GM04504 (cell line): ENCODE data around the gene AP5Z1.
A peak's percentile ranks its signal among the peaks of the same experiment; 100 is the strongest.

Experiments used
- DNase-seq: peaks from one replicate; pipeline ENCODE4 v3.0.0-alpha.2; 2012; ENCODE audit warnings: low read depth

AP5Z1 gene

GRCh38 chr7:4820967-4821471 lies 45.6 kb downstream of the AP5Z1 start:
- no peak for DNase-seq

DNA sequence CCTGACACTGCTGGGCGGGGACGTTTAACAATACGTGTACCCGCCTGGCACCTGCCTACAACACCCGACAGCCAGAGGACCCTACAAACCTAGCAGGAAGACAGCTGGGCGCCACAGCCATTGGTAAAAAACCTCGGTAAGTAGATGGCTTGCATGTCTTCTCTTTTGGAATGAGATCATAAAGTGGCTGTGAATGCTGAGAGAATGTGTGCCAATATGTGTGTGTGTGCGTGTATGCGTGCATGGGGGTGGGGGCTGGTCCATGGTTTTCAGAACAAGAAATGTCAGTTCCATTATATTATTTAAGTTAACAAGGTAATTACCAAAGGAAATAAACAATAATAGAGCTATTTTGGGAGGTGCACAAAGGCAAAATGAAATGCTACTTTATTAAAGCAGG lies 47.3 kb downstream of the AP5Z1 start:
- DNase-seq = no peak

- DNase-seq = no peak
Measured at GRCh38 chr7:4823441-4824119, 48.2 kb downstream of the AP5Z1 start.

GRCh38 chr7:4824120-4824775 lies 48.8 kb downstream of the AP5Z1 start:
- DNase-seq = no peak

DNA sequence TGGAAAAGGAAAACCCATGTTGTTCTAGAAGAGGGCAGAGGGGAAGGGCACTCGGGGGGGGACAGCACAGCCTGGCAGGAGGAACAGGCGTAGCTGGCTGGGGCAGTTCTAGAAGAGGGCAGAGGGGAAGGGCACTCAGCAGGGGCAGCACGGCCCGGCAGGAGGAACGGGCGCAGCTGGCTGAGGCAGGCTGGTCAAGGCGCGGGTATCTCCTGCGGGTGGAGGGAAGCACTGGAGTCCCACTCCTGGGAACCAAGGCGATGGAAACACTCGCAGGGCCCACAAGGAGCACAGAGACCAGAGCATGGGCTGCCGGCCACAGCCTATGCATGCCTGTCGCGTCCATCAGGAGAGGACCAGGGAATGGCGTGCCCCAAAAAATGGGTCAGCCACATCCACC lies 49.7 kb downstream of the AP5Z1 start:
- no peak for DNase-seq

DNA sequence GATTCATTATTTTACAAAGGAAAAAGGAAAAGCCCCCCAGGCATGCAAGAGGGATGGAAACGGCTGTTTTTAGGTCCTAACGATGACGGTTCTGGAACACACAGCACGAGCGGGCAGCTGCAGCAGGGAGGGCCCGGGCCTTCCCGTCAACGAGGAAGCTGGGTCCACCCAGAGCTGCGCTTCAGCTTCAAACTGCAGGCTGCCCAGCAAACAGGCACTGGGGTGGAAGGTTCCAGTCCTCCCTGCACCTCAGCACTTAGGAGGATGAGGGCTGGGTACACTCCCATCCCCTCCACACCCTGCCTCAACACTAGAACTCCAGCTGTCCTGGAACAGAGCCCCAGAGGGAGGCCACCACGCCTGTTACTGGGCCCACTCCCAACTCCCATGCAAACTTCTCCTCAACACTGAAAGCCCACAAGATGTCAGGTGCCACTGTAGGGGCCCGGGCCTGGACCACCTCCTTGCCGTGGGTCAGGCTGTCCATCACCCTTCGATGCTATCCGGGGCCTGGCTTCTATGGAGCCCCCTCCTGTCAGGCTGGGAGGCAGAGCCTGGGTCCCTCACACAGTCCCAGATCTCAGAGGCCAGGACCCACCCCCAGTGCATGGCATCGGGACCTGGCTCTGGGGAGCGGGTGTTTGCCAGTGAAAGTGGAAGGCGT lies 53.4 kb downstream of the AP5Z1 start:
- no peak for DNase-seq

DNA sequence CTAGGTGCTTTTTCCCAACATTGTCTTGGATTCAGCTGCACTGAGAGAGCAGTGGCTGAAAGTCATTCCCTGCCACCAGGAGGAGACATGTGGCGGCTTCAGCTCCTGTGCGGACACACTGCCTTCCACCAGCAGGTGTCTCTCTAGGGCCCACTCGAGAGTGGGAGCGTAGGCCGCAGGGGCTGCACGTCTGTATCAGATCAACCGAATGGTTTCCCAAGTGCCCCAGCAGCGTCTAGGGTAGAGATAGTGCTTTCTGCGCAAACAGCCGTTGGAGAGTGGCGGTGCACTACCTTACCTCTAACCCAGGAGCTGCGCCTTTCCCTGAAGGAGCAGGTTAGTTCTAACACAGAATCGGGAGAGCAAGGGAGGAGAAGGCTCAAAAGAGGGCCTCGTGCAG lies 54.8 kb downstream of the AP5Z1 start:
- peak; percentile 22 for DNase-seq

GRCh38 chr7:4831723-4832495 lies 56.5 kb downstream of the AP5Z1 start:
- no peak for DNase-seq

DNA sequence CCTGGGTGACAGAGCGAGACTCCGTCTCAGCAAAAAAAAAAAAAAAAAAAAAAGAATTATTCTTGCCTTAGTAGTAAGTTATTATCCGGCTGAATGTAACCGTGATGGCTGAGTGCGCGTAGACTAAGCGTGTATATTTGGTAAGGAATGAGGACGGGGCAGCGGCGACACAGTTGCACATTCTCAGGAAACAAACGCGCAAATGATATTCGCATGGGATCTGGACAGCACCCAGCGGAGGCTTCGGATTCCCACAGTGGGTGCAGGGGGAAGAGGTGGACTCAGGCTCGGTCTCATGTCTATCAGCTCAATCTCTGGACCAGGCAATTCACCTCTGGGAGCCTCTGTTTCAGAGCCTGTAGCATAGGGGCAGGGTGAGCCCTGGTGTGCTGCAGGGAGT lies 57.3 kb downstream of the AP5Z1 start:
- DNase-seq = no peak

GRCh38 chr7:4833176-4833575 lies 57.8 kb downstream of the AP5Z1 start:
- no peak for DNase-seq

DNA sequence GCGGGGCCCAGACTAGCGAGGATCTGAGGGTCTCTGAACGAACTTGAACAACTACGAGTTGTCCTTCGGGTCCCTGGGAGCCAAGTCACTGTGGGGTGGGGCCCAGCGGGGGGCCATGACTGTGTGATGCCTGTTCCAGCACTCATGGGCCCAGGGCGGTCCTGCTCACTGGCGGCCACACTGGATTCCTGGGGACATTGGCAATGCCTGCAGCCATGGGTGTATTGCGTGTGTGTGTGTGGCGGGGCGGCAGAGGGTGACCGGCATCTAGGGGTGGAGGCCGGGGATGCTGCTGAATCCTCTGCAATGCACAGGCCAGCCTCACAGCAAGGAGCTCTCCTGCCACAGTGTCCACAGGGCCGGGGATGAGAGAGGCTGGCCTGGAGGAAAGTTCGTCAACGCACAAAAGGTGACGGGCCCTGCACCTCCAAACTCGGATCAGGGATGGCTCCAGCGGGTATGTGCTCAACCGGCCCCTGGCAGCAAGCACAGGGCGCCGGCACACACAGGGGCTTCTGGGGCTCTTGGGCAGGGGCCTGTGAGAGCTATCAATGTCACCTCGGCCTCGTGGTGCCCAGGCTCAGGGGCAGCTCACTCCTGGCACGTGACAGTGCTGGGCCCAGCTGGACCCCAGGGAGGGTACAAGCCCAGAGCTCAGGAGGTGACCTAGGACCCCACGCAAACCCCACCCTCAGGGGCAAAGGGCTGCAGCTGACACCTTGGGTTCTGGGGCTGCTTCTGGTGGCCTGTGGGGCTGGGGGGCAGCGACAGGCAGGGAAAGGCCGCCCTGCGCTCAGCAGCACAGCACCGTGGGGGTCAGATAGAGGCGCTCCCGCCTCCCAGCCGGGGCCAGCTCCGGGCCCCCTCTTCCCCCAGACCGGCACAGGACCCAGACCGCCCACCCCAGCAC lies 58.5 kb downstream of the AP5Z1 start:
- no peak for DNase-seq

GRCh38 chr7:4834601-4835397 lies 59.4 kb downstream of the AP5Z1 start:
- DNase-seq = no peak

DNA sequence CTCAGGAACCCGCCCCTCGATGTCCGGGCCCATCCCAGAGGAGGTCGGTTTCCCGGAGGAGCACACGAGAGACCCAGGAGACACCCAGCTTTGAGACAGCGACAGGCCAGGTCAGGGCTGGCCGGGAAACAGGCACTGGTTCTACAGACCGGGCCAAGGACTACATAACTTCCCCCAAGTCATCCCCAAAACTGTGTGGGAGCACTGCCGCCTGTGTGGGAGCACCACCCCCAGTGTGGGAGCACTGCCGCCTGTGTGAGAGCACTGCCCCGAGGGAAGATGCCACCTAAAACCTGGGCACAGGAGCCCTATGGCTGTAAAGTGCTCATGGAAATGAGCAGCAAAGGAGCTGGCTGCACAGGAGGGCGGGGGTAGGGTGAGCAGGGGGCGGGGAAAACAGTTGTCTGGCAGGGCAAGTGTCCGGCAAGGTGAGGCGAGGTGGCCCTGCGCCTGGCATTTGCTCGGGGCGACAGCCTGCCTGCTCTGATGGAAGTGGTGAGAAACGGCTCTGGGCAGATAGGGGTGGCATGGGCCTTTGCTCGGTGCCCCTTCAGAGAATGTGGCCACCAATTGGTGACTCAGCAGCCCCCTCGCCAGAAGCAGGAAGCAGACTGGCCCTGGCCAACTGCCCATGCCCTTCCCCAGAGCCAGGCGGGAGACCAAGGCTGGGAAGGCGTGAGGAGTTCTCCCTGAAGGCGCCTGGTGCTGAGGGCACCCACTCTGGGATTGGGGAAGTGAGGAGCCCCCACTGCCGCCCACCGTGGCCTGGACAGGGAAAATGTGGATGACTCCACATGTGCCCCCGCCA lies 60.2 kb downstream of the AP5Z1 start:
- no peak for DNase-seq

GRCh38 chr7:4836206-4836661 lies 60.8 kb downstream of the AP5Z1 start:
- DNase-seq = no peak

GRCh38 chr7:4837041-4837802 lies 61.8 kb downstream of the AP5Z1 start:
- DNase-seq = no peak

DNA sequence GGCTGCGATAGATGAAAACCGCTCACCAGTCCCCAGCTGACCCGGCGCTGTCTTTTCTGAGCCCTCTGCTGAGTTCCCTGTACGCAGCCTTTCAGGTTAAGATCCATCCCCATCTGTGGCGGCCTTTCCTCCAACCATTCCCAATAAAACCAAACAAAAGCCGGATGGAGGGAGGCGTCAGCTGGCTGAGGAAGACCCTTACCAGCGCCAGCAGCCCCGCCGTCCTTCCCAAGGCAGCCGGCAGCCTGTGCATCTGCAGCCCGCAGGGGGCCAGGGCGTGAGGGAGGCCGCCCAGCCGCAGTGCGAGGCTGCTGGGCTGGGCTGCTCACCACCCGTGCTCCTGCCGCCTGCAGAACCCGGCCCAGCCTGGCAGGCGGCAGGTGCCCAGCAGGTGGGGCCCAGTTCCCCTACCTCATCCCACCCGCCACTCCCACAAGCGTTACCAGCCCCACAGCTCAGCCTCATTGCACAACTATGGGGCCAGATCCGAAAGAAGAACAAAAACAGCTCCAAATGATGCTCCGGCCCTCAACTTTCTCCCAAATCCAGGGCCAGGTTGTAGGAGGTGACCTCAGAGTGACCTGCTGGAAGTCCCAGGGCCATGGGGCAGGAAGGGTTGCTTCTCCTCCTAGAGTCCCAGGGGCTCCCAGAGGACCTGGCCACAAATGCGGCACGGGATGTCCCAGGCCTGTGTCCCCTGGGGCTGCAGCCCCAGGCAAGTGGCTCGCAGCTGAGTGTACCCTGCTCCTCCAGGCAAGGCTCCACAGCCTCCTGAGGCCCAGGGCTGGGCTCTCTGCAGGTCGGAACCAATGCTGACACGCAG lies 62.6 kb downstream of the AP5Z1 start:
- no peak for DNase-seq

DNA sequence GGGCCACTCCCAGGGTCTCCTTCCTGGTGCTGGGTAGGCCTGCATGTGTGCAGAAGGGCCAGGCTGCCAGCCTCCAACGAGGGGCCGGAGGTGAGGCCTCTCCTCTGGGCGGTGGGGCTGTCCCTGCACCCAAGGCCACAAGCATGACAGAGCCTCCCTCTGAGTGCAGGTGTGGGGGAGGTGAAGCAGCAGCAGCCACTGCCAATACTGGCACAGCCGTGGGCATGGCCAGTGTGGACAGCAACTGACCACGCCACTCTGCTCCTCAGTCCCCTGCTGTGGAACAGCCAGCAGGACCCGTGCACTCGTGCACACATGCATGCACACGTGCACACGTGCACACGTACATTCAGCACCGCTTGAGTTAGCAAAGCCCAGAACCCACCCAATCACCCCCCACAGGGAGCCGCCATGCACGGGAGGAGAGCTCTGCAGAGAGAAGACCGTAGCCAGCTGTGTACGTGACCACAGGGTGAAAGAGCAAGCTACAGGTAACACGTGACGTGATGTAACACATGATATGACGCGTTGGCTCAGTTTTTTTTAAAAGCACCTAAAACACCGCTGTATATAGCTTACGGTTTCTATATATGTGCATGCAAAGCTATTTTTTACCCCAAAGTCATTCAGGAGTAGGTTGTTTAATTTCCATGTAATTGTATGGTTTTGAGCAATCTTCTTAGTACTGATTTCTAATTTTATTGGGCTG lies 63.4 kb downstream of the AP5Z1 start:
- no peak for DNase-seq
